AG04450 (cell line): ENCODE data around the gene KPNA6. TPM values are rescaled to one million over a fixed set of nuclear protein-coding genes. Genes with fewer than 3 reads are reported as not detected.
"Not testable (repeated sequence)": the region's sequence is repeated elsewhere in the genome, so short reads cannot be mapped to it uniquely, and the experiment has no call there.

Source experiments
- CTCF ChIA-PET: fragments of 300-600, 350-600 bp; formaldehyde crosslinking; extraction: SDS; loops from one replicate; lab custom pipeline; 2022; ENCODE audit warnings: antibody characterized with exemption, inconsistent platforms; lab: Charles Lee
- POLR2A ChIA-PET: fragments of 350-600 bp; formaldehyde crosslinking; extraction: SDS; loops from one replicate; lab custom pipeline; 2021; ENCODE audit warnings: antibody characterized with exemption, inconsistent platforms; lab: Yijun Ruan, JAX
- DNase-seq: peaks from one replicate; pipeline ENCODE4 v3.0.0-alpha.2; 2011; ENCODE audit warnings: low read depth, low spot score
- H3K27ac ChIP-seq: one replicate; pipeline ENCODE4 v1.5.1; 2012; ENCODE audit warnings: low read depth, low read length, control low read depth
- H3K27me3 ChIP-seq: one replicate; pipeline ENCODE4 v1.6.0; 2012; ENCODE audit warnings: low read length; ENCODE audit not compliant: control insufficient read depth, insufficient read depth
- H3K4me3 ChIP-seq: 2 replicates; pipeline ENCODE4 v1.5.1; 2011; ENCODE audit warnings: mild to moderate bottlenecking, low read depth, low read length, control low read depth
- H3K9me3 ChIP-seq: 2 replicates; pipeline ENCODE4 v1.5.1; 2012; ENCODE audit warnings: low read length; ENCODE audit not compliant: control insufficient read depth, insufficient read depth
- polyA plus RNA-seq: library from polyadenylated mRNA; depleted of rRNA; stranded (reverse); fragments of >200 nt; gene quantifications from 2 replicates; pipeline ENCODE4 v1.2.3, GENCODE V29; 2011
- TF ChIP-seq, protein P1 (sequence below): IDR thresholded peaks from 2 replicates; pipeline ENCODE4 v1.5.1; 2011; ENCODE audit warnings: low read depth, low read length, control low read depth, inconsistent platforms

Gene KPNA6
- polyA plus RNA-seq, 1 experiment, result 45.9 TPM

DNA sequence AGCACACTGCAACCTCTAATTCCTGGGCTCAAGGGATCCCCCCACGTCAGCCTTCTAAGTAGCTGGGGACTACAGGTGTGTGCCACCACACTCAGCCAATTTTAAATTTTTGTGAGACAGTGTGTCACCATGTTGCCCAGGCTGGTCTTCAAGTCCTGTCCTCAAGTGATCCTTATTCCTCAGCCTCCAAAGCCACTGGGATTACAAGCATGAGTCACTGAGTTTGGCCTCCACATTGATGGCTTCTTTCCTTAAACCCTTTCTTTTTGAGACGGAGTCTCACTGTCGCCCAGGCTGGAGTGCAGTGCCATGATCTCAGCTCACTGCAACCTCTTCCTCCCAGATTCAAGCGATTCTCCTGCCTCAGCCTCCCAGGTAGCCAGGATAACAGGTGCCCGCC, 7.6 kb downstream of the KPNA6 start:
- POLR2A ChIA-PET, result interaction anchor here (1.1 kb wide), 1 partner anchor 43 kb away, joined by 3 read pairs; the partner anchor contains the start of gene TMEM39B
- Histone ChIP-seq H3K27me3 (no peaks in the 10 kb centered on the region), H3K4me3 (no peak overlapping the region), H3K27ac (no peak overlapping the region), H3K9me3 (no peaks in the 10 kb centered on the region)
- CTCF ChIA-PET, result interaction anchor here (1.6 kb wide), 1 partner anchor 17 kb away, joined by 5 read pairs; no protein-coding TSS in a partner anchor
- TF ChIP-seq, protein P1, sequence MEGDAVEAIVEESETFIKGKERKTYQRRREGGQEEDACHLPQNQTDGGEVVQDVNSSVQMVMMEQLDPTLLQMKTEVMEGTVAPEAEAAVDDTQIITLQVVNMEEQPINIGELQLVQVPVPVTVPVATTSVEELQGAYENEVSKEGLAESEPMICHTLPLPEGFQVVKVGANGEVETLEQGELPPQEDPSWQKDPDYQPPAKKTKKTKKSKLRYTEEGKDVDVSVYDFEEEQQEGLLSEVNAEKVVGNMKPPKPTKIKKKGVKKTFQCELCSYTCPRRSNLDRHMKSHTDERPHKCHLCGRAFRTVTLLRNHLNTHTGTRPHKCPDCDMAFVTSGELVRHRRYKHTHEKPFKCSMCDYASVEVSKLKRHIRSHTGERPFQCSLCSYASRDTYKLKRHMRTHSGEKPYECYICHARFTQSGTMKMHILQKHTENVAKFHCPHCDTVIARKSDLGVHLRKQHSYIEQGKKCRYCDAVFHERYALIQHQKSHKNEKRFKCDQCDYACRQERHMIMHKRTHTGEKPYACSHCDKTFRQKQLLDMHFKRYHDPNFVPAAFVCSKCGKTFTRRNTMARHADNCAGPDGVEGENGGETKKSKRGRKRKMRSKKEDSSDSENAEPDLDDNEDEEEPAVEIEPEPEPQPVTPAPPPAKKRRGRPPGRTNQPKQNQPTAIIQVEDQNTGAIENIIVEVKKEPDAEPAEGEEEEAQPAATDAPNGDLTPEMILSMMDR, result no peak
- DNase-seq, result no peak

DNA sequence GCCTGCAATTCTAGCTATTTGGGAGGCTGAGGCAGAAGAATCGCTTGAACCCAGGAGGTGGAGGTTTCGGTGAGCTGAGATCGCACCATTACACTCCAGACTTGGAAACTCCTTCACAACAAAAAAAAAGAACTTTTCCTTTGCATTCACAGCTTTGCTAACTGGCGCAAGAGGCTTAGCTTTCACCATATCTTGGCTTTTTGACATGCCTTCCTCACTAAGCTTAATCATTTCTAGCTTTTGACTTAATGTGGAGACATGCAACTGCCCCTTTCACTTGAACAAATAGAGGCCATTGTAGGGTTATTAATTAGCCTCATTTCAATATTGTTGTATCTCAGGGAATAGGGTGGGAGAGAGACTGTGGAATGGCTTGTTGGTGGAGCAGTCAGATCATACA, 8.7 kb downstream of the KPNA6 start:
- no peak for DNase-seq
- Histone ChIP-seq H3K9me3 (no peaks in the 10 kb centered on the region), H3K27ac (peak overlapping the region; percentile 53), H3K4me3 (no peak overlapping the region), H3K27me3 (no peaks in the 10 kb centered on the region)
- POLR2A ChIA-PET, result interaction anchor here (0.8 to 1.1 kb wide), 3 partner anchors 9 to 63 kb away, joined by 3 read pairs; partner anchors contain the start of genes KPNA6, TMEM39B and TXLNA
- CTCF ChIA-PET, result interaction anchor here (1.6 kb wide), 1 partner anchor 16 kb away, joined by 5 read pairs; no protein-coding TSS in a partner anchor
- TF ChIP-seq, protein P1, result no peak

DNA sequence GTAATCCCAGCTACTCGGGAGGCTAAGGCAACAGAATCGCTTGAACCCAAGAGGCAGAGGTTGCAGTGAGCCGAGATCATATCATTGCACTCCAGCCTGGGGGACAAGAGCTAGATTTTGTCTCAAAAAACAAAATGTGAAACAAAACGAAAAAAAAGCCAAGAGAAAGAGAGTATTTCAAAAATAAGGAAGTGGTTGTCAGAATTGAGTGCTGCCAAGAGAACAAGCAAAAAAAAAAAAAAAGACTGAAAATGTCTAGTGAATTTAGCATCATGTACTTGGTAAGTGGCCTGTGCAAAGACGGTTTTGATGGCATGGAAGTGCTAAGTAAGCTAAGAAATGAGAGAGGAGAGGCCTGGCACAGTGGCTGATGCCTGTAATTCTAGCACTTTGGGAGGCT, 14.3 kb downstream of the KPNA6 start:
- Histone ChIP-seq H3K4me3 (no peak overlapping the region), H3K9me3 (no peaks in the 10 kb centered on the region), H3K27ac (no peak overlapping the region), H3K27me3 (no peaks in the 10 kb centered on the region)
- ChIA-PET CTCF (interaction anchor here (1.5 kb wide), 1 partner anchor 13 kb away, joined by 6 read pairs; no protein-coding TSS in a partner anchor), POLR2A (no interaction called here)
- TF ChIP-seq, protein P1, result no peak
- no peak for DNase-seq

DNA sequence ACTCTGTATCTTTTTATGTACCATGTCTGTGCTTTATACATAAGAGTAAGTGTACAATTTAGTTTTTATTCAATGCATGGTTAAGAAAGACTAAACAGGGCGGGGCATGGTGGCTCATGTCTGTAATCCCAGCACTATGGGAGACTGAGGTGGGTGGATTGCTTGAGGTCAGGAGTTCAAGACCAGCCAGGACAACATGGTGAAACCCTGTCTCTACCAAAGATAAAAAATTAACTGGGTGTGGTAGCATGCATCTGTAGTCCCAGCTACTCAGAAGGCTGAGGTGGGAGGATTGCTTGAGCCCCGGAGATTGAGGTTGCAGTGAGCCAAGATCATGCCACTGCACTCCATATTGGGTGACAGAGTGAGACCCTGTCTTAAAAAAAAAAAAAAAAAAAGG, 15.5 kb downstream of the KPNA6 start:
- CTCF ChIA-PET, result interaction anchor here (1.5 kb wide), 1 partner anchor 14 kb away, joined by 6 read pairs; no protein-coding TSS in a partner anchor
- POLR2A ChIA-PET, H3K27ac ChIP-seq, H3K27me3 ChIP-seq, H3K9me3 ChIP-seq, H3K4me3 ChIP-seq, DNase-seq: not testable (repeated sequence)

DNA sequence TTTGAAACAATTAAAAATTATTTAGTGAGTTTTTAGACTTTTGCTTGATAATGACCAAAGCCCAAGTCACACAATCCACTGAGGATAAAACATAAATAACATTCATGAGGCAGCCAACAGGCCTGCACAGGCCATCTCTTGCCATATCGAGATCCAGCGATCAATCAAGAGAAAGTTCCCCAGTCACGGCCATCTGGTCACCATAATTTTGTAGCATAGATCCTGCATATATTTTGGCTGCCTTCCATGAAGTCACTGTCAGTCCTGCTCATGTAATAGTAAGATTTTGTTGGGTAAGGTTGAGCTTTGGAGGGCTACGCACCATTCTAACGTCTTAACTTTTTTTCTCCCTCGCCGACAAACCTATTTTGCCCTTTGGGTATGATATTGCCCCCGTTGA, 17.5 kb downstream of the KPNA6 start:
- CTCF ChIA-PET, result no interaction called here
- TF ChIP-seq, protein P1, result no peak
- H3K4me3 ChIP-seq, result no peak overlapping the region
- DNase-seq, result no peak
- no peak overlapping the region for H3K27ac ChIP-seq
- no peaks in the 10 kb centered on the region for H3K9me3 ChIP-seq
- POLR2A ChIA-PET, result no interaction called here
- H3K27me3 ChIP-seq, result no peaks in the 10 kb centered on the region
